Subcutaneous adipose tissue (tissue), 4 donors: Measurements from ENCODE around the gene LY6G5C. TPM values are rescaled to one million over a fixed set of nuclear protein-coding genes. Genes with fewer than 3 reads are reported as not detected.

Source experiments
- CTCF ChIP-seq: fragments of 450-650 bp; IDR thresholded peaks from one replicate; pipeline ENCODE4 v1.5.1; 2016; ENCODE audit warnings: low read depth, mild to moderate bottlenecking, control low read depth, antibody characterized with exemption, moderate library complexity
- total RNA-seq, 4 donors: library from RNA; depleted of rRNA; stranded (reverse); fragments of >200 nt; gene quantifications; one replicate each; pipeline ENCODE4 v1.1.0, GENCODE V29; 2016

LY6G5C gene
- total RNA-seq, 4 donors from 2014 or later = 1.4 to 1.5 TPM; not detected in 2

GRCh38 chr6:31669676-31670075, 11.2 kb downstream of the LY6G5C start, which contains the start of gene LY6G5B:
Gene LY6G5B, plus strand, starts transcription at chr6:31669976. Its CDS starts 975 bp downstream, at chr6:31670951.
- TF ChIP-seq CTCF = no peak

DNA sequence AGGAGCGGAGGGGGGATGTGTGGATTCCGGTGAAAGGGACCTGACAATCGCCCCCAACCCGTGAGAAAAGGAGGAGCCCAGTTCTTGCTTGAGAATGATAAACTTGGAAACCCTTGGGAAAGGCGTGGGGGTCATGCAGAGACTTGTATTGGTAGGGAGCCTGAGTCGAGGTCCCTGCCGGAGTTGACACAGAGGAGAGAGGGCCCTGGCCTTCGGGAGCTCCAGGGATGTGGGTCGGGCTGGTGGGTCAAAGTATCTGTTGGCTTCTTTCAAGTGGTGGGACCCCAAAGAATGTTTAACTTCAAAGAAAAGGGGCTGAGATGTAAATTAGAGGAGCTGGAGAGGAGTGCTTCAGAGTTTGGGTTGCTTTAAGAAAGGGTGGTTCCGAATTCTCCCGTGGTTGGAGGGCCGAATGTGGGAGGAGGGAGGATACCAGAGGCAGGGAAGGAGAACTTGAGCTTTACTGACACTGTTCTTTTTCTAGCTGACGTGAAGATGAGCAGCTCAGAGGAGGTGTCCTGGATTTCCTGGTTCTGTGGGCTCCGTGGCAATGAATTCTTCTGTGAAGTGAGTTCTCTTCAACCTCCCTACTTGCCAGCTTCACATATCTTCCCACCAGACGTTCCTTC, 14.4 kb downstream of the LY6G5C start:
- no peak for TF ChIP-seq CTCF

- no peak for TF ChIP-seq CTCF
Observed at GRCh38 chr6:31665501-31666336, 15.1 kb downstream of the LY6G5C start, which contains the start of gene CSNK2B. Gene CSNK2B, plus strand, starts transcription at chr6:31666080. Its CDS starts 752 bp downstream, at chr6:31666832.

GRCh38 chr6:31664790-31665500, 15.9 kb downstream of the LY6G5C start, which contains the start of gene GPANK1:
Gene GPANK1, minus strand, starts transcription at chr6:31664997. Its CDS starts 519 bp downstream, at chr6:31664478.
- TF ChIP-seq CTCF = no peak

DNA sequence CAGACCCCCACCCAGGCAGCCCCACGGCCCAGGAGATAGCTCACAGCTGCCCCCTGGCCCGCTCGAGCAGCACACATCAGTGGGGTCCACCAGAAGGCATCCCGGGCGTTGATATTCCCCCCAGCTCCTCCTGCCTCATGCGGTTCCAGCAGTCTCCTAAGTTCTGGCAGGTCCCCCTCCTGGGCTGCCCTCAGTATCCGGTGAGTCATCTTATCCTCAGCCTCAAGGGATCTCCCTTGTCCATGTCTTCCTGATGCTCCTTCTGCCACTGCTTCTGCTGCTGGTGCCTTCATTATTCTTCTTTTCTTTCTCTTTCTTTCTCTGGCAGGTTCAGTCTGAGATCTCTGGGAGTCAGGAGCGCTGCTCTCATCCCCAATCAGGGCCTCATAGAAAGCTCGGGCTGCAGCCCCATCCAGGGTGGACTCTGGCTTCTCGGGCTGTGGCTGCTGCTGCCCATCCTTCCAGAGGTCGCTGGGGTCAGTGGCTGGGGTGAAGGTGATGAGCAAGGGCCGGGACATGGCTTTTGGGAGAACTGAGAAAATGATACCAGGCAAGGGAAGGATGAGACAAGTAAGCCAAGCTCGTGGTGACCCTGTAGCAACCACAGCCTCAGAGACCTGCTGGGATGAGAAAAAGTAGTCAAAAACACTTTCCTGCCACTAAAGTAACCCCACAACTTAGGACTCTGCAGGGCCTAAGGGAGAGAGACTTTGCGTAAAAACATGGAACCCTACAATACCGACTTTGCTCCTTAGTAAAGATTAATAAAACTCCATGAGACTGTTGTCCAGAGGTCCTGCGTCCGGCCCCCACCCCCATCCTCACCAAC, 16.7 kb downstream of the LY6G5C start:
- no peak for TF ChIP-seq CTCF

GRCh38 chr6:31663126-31663960, 17.5 kb downstream of the LY6G5C start:
- no peak for TF ChIP-seq CTCF
